Liver (tissue), 9 donors: Measurements from ENCODE around the gene UPF1. TPM values are rescaled to one million over a fixed set of nuclear protein-coding genes. Genes with fewer than 3 reads are reported as not detected.

Source experiments
- DNase-seq: peaks from one replicate; pipeline ENCODE4 v3.0.0-alpha.2; 2017; ENCODE audit warnings: low spot score
- H3K27ac ChIP-seq, 2 donors: one replicate each; pipeline ENCODE4 v1.7.0; 2013; ENCODE audit warnings: inconsistent platforms in 2 of 2, low read length in 2 of 2, control low read depth in 1 of 2, low read depth in 1 of 2, mild to moderate bottlenecking in 1 of 2
- H3K27me3 ChIP-seq, 4 donors: one replicate each; pipeline versions ENCODE4 v1.6.1 to v1.7.0; 2013; ENCODE audit warnings: low read length in 3 of 4, inconsistent platforms in 1 of 4, mild to moderate bottlenecking in 1 of 4, moderate library complexity in 1 of 4; ENCODE audit not compliant: control insufficient read depth in 4 of 4, insufficient read depth in 4 of 4
- H3K36me3 ChIP-seq, 4 donors: one replicate each; pipeline versions ENCODE4 v1.6.1 to v1.7.0; 2013; ENCODE audit warnings: low read length in 3 of 4, mild to moderate bottlenecking in 3 of 4, low read depth in 1 of 4, moderate library complexity in 1 of 4; ENCODE audit not compliant: control insufficient read depth in 4 of 4, insufficient read depth in 3 of 4
- H3K4me1 ChIP-seq, 4 donors: one replicate each; pipeline versions ENCODE4 v1.6.1 to v1.7.0; 2013; ENCODE audit warnings: low read length in 3 of 4, mild to moderate bottlenecking in 3 of 4, moderate library complexity in 1 of 4; ENCODE audit not compliant: control insufficient read depth in 4 of 4, insufficient read depth in 4 of 4
- H3K4me3 ChIP-seq, 3 donors: one replicate each; pipeline versions ENCODE4 v1.6.1 to v1.7.0; 2013; ENCODE audit warnings: low read length in 3 of 3, control low read depth in 1 of 3, low read depth in 1 of 3, mild to moderate bottlenecking in 1 of 3
- H3K9ac ChIP-seq, 2 donors: one replicate each; pipeline ENCODE4 v1.7.0; 2013; ENCODE audit warnings: low read length in 2 of 2, mild to moderate bottlenecking in 2 of 2, moderate library complexity in 2 of 2, control low read depth in 1 of 2, low read depth in 1 of 2
- H3K9me3 ChIP-seq, 4 donors: one replicate each; pipeline versions ENCODE4 v1.6.1 to v1.7.0; 2013; ENCODE audit warnings: low read length in 3 of 4; ENCODE audit not compliant: control insufficient read depth in 4 of 4
- CTCF ChIP-seq: fragments of 150-350 bp; IDR thresholded peaks from 2 replicates; pipeline ENCODE4 v1.5.1; 2017; ENCODE audit warnings: improper control_type of control experiment, low read depth, low read length; ENCODE audit not compliant: missing input control
- FOXA1 ChIP-seq: IDR thresholded peaks from 2 replicates; pipeline ENCODE4 v1.6.1; 2016; ENCODE audit warnings: antibody characterized with exemption
- FOXA2 ChIP-seq: IDR thresholded peaks from 2 replicates; pipeline ENCODE4 v1.6.1; 2016; ENCODE audit warnings: antibody characterized with exemption
- GABPA ChIP-seq, 2 donors: IDR thresholded peaks in 1 of 2; conservative IDR thresholded peaks in 1 of 2; 2 replicates each; pipeline ENCODE4 v1.6.1; 2016; ENCODE audit warnings: antibody characterized with exemption in 2 of 2, mild to moderate bottlenecking in 1 of 2, moderate library complexity in 1 of 2
- HNF4A ChIP-seq, 2 donors: conservative IDR thresholded peaks; 2 replicates each; pipeline ENCODE4 v1.6.1; 2016; ENCODE audit warnings: antibody characterized with exemption in 2 of 2, mild to moderate bottlenecking in 2 of 2
- HNF4G ChIP-seq: IDR thresholded peaks from 2 replicates; pipeline ENCODE4 v1.6.1; 2016; ENCODE audit warnings: antibody characterized with exemption
- JUND ChIP-seq, 2 donors: IDR thresholded peaks; 2 replicates each; pipeline ENCODE4 v1.6.1; 2016; ENCODE audit warnings: antibody characterized with exemption in 2 of 2
- MAX ChIP-seq: IDR thresholded peaks from 2 replicates; pipeline ENCODE4 v1.6.1; 2016; ENCODE audit warnings: antibody characterized with exemption
- NR2F2 ChIP-seq: IDR thresholded peaks from 2 replicates; pipeline ENCODE4 v1.6.1; 2016; ENCODE audit warnings: antibody characterized with exemption
- RAD21 ChIP-seq, 2 donors: IDR thresholded peaks; 2 replicates each; pipeline ENCODE4 v1.6.1; 2016; ENCODE audit warnings: antibody characterized with exemption in 2 of 2, mild to moderate bottlenecking in 2 of 2
- REST ChIP-seq: IDR thresholded peaks from 2 replicates; pipeline ENCODE4 v1.6.1; 2016; ENCODE audit warnings: antibody characterized with exemption, mild to moderate bottlenecking
- RXRA ChIP-seq, 2 donors: IDR thresholded peaks; 2 replicates each; pipeline ENCODE4 v1.6.1; 2017 to 2018; ENCODE audit warnings: antibody characterized with exemption in 2 of 2, mild to moderate bottlenecking in 1 of 2
- SP1 ChIP-seq: IDR thresholded peaks from 2 replicates; pipeline ENCODE4 v1.6.1; 2018; ENCODE audit warnings: antibody characterized with exemption, mild to moderate bottlenecking
- YY1 ChIP-seq: IDR thresholded peaks from 2 replicates; pipeline ENCODE4 v1.6.1; 2016; ENCODE audit warnings: antibody characterized with exemption, mild to moderate bottlenecking
- ZBTB33 ChIP-seq: IDR thresholded peaks from 2 replicates; pipeline ENCODE4 v1.6.1; 2016; ENCODE audit warnings: antibody characterized with exemption
- WGBS: extraction: QIAGEN DNeasy Blood & Tissue Kit; methylation state at CpG from one replicate; pipeline ENCODE4 v1.1.7; 2013; 5-methylcytosine and 5-hydroxymethylcytosine counted together
- polyA plus RNA-seq, 2 donors: library from polyadenylated mRNA; stranded (reverse) in 1 of 2; unstranded in 1 of 2; fragments of 200-250 nt in 1 of 2; fragments of >200 nt in 1 of 2; fragmentation: Nextera tagmentation in 1 of 2; extraction: Ambion mirVana in 1 of 2; gene quantifications; one replicate each; pipeline versions ENCODE4 v1.2.1 to v1.2.3, GENCODE V29; 2013 to 2015
- total RNA-seq, 2 donors: library from RNA; depleted of rRNA; stranded (reverse); fragments of >200 nt; gene quantifications; one replicate each; pipeline ENCODE4 v1.2.3, GENCODE V29; 2014
- donor health status: healthy.
- donor health status: healthy.
- donor health status: healthy.
- donor health status: healthy.
- donor health status: healthy.

The UPF1 gene
- total and polyA plus RNA-seq, 4 donors = 5.7 to 51.0 (median 35.2) TPM

GRCh38 chr19:18802354-18802753, 29.4 kb upstream of the UPF1 start:
- Histone ChIP-seq H3K27ac (no peak overlapping the region), H3K4me3 (no peak overlapping the region), H3K36me3 (no peaks in the 10 kb centered on the region), H3K4me1 (no peaks in the 10 kb centered on the region), H3K9ac (no peak overlapping the region), H3K27me3 (no peaks in the 10 kb centered on the region), H3K9me3 (no peaks in the 10 kb centered on the region)
- TF ChIP-seq ZBTB33 (no peak), FOXA1 (no peak), RXRA (IDR thresholded peaks at IDR 0.05) (no peak), CTCF (no peak), SP1 (no peak), NR2F2 (no peak), GABPA (IDR thresholded peaks at IDR 0.05 in 1 of 2, conservative IDR thresholded peaks at IDR 0.05 in 1 of 2) (no peak)
- 77% methylated on average over 11 of the region's 11 CpGs for WGBS
- no peak for DNase-seq

- Histone ChIP-seq H3K4me3 (no peak overlapping the region), H3K27me3 (no peaks in the 10 kb centered on the region), H3K36me3 (no peaks in the 10 kb centered on the region), H3K9me3 (no peaks in the 10 kb centered on the region), H3K9ac (no peak overlapping the region), H3K4me1 (no peaks in the 10 kb centered on the region), H3K27ac (no peak overlapping the region)
- TF ChIP-seq MAX = no peak
- TF ChIP-seq RAD21 (IDR thresholded peaks at IDR 0.05) = no peak
- TF ChIP-seq HNF4A (conservative IDR thresholded peaks at IDR 0.05) = no peak
- TF ChIP-seq YY1 = no peak
- TF ChIP-seq FOXA2 = no peak
- TF ChIP-seq GABPA (IDR thresholded peaks at IDR 0.05 in 1 of 2, conservative IDR thresholded peaks at IDR 0.05 in 1 of 2) = no peak
- TF ChIP-seq SP1 = no peak
- TF ChIP-seq JUND (IDR thresholded peaks at IDR 0.05) = no peak
- no peak for TF ChIP-seq HNF4G
- TF ChIP-seq REST = no peak
- no peak for DNase-seq
- 92% methylated on average over 5 of the region's 5 CpGs for WGBS
Measured at GRCh38 chr19:18803550-18804138, 28.1 kb upstream of the UPF1 start.
